ENCODE data around the gene AACS. TPM values are rescaled to one million over a fixed set of nuclear protein-coding genes. Genes with fewer than 3 reads are reported as not detected.
"Not testable (repeated sequence)": the region's sequence is repeated elsewhere in the genome, so short reads cannot be mapped to it uniquely, and the experiment has no call there.

The AACS gene
- total and polyA plus RNA-seq, 3 experiments from 2014 or later: 11.8 to 16.7 (median 16.1) TPM

GRCh38 chr12:125088199-125088598 is 23.0 kb downstream of the AACS start:
- POLR2A ChIA-PET: not testable (repeated sequence)
- H3K36me3 Mint-ChIP-seq: peaks cover 9 to 47% (median 11%) of the 10 kb centered on the region in 3 donors

GRCh38 chr12:125089083-125089482 is 23.8 kb downstream of the AACS start:
- H3K36me3 Mint-ChIP-seq: peaks cover 7 to 48% (median 11%) of the 10 kb centered on the region in 3 donors

More at GRCh38 chr12:125088199-125088598, 23.0 kb downstream of the AACS start:
- H3K36me3 ChIP-seq (ENCODE audit: insufficient read depth, low read length); H3K27me3 Mint-ChIP-seq; H3K9me3 ChIP-seq (ENCODE audit: low read length); DNase-seq; H3K27ac ChIP-seq (ENCODE audit: low read depth, low read length); H3K27ac Mint-ChIP-seq; H3K4me1 Mint-ChIP-seq; H3K4me3 ChIP-seq (ENCODE audit: low read length); H3K4me1 ChIP-seq (ENCODE audit: insufficient read depth, low read length); H3K27me3 ChIP-seq (ENCODE audit: insufficient read depth, low read length, poor library complexity, severe bottlenecking); H3K4me3 Mint-ChIP-seq; H3K9me3 Mint-ChIP-seq: not testable (repeated sequence)
- CTCF ChIA-PET: interaction anchor here (1.0 kb wide), 1 partner anchor 148 kb away, joined by 3 read pairs; no protein-coding TSS in a partner anchor

GRCh38 chr12:125089626-125090025 is 24.4 kb downstream of the AACS start:
- H3K27ac ChIP-seq (ENCODE audit: low read depth, low read length): no peak overlapping the region
- no peaks in the 10 kb centered on the region for H3K9me3 ChIP-seq (ENCODE audit: low read length)
- no peaks in the 10 kb centered on the region for H3K4me1 ChIP-seq (ENCODE audit: insufficient read depth, low read length)
- Mint-ChIP-seq H3K36me3 (peaks cover 7 to 51% (median 11%) of the 10 kb centered on the region in 3 donors), H3K4me1 (no peaks in the 10 kb centered on the region), H3K27ac (no peak overlapping the region), H3K27me3 (no peaks in the 10 kb centered on the region), H3K4me3 (no peak overlapping the region), H3K9me3 (no peaks in the 10 kb centered on the region)
- no peak overlapping the region for H3K4me3 ChIP-seq (ENCODE audit: low read length)
- DNase-seq: no peak
- ChIA-PET POLR2A (no interaction called here), CTCF (no interaction called here)
- no peaks in the 10 kb centered on the region for H3K36me3 ChIP-seq (ENCODE audit: insufficient read depth, low read length)
- H3K27me3 ChIP-seq (ENCODE audit: insufficient read depth, low read length, poor library complexity, severe bottlenecking): no peaks in the 10 kb centered on the region

More at GRCh38 chr12:125089083-125089482, 23.8 kb downstream of the AACS start:
- Histone ChIP-seq H3K36me3 (ENCODE audit: insufficient read depth, low read length) (no peaks in the 10 kb centered on the region), H3K27me3 (ENCODE audit: insufficient read depth, low read length, poor library complexity, severe bottlenecking) (no peaks in the 10 kb centered on the region), H3K4me3 (ENCODE audit: low read length) (no peak overlapping the region), H3K27ac (ENCODE audit: low read depth, low read length) (no peak overlapping the region), H3K4me1 (ENCODE audit: insufficient read depth, low read length) (no peaks in the 10 kb centered on the region), H3K9me3 (ENCODE audit: low read length) (no peaks in the 10 kb centered on the region)
- DNase-seq: peak in 1 of 5 donors; percentile 3
- Mint-ChIP-seq H3K4me3 (no peak overlapping the region), H3K27me3 (no peaks in the 10 kb centered on the region), H3K27ac (peak overlapping the region in 1 of 8 donors; percentile 12), H3K9me3 (no peaks in the 10 kb centered on the region), H3K4me1 (no peaks in the 10 kb centered on the region)
- CTCF ChIA-PET: interaction anchor here (1.0 kb wide), 1 partner anchor 148 kb away, joined by 3 read pairs; no protein-coding TSS in a partner anchor
- POLR2A ChIA-PET: no interaction called here

- POLR2A ChIA-PET: no interaction called here
- H3K9me3 ChIP-seq (ENCODE audit: low read length): no peaks in the 10 kb centered on the region
- H3K4me1 ChIP-seq (ENCODE audit: insufficient read depth, low read length): no peaks in the 10 kb centered on the region
- no peaks in the 10 kb centered on the region for H3K9me3 Mint-ChIP-seq
- no peaks in the 10 kb centered on the region for H3K27me3 ChIP-seq (ENCODE audit: insufficient read depth, low read length, poor library complexity, severe bottlenecking)
- H3K27me3 Mint-ChIP-seq: no peaks in the 10 kb centered on the region
- peaks cover 7 to 51% (median 11%) of the 10 kb centered on the region in 3 donors for H3K36me3 Mint-ChIP-seq
- DNase-seq: no peak
- H3K4me3 ChIP-seq (ENCODE audit: low read length): no peak overlapping the region
- no peak overlapping the region for H3K27ac Mint-ChIP-seq
- no peaks in the 10 kb centered on the region for H3K4me1 Mint-ChIP-seq
- no peak overlapping the region for H3K4me3 Mint-ChIP-seq
- CTCF ChIA-PET: no interaction called here
- no peaks in the 10 kb centered on the region for H3K36me3 ChIP-seq (ENCODE audit: insufficient read depth, low read length)
- no peak overlapping the region for H3K27ac ChIP-seq (ENCODE audit: low read depth, low read length)
Measured at GRCh38 chr12:125090437-125090836, 25.2 kb downstream of the AACS start.

- Mint-ChIP-seq H3K27me3 (no peaks in the 10 kb centered on the region), H3K9me3 (no peaks in the 10 kb centered on the region), H3K27ac (no peak overlapping the region), H3K36me3 (peaks cover 6 to 46% (median 7%) of the 10 kb centered on the region in 3 donors), H3K4me3 (no peak overlapping the region), H3K4me1 (peaks cover 0 to 2% (median 0%) of the 10 kb centered on the region in 3 donors)
- Histone ChIP-seq H3K4me3 (ENCODE audit: low read length) (no peak overlapping the region), H3K4me1 (ENCODE audit: insufficient read depth, low read length) (no peaks in the 10 kb centered on the region), H3K27ac (ENCODE audit: low read depth, low read length) (no peak overlapping the region), H3K36me3 (ENCODE audit: insufficient read depth, low read length) (no peaks in the 10 kb centered on the region), H3K9me3 (ENCODE audit: low read length) (no peaks in the 10 kb centered on the region), H3K27me3 (ENCODE audit: insufficient read depth, low read length, poor library complexity, severe bottlenecking) (no peaks in the 10 kb centered on the region)
- CTCF ChIA-PET: no interaction called here
- no peak for DNase-seq
- POLR2A ChIA-PET: no interaction called here
Measured at GRCh38 chr12:125091401-125091800, 26.2 kb downstream of the AACS start.

GRCh38 chr12:125092108-125092871 is 27.1 kb downstream of the AACS start:
- no peak for DNase-seq
- Histone ChIP-seq H3K4me3 (ENCODE audit: low read length) (no peak overlapping the region), H3K36me3 (ENCODE audit: insufficient read depth, low read length) (no peaks in the 10 kb centered on the region), H3K4me1 (ENCODE audit: insufficient read depth, low read length) (no peaks in the 10 kb centered on the region), H3K9me3 (ENCODE audit: low read length) (no peaks in the 10 kb centered on the region), H3K27ac (ENCODE audit: low read depth, low read length) (no peak overlapping the region), H3K27me3 (ENCODE audit: insufficient read depth, low read length, poor library complexity, severe bottlenecking) (no peaks in the 10 kb centered on the region)
- Mint-ChIP-seq H3K9me3 (no peaks in the 10 kb centered on the region), H3K27me3 (no peaks in the 10 kb centered on the region), H3K27ac (no peak overlapping the region), H3K36me3 (peaks cover 3 to 38% (median 3%) of the 10 kb centered on the region in 3 donors), H3K4me1 (peaks cover 0 to 3% (median 3%) of the 10 kb centered on the region in 3 donors), H3K4me3 (no peak overlapping the region)
- ChIA-PET POLR2A (no interaction called here), CTCF (no interaction called here)

- Mint-ChIP-seq H3K27me3 (no peaks in the 10 kb centered on the region), H3K4me3 (no peak overlapping the region), H3K27ac (peak overlapping the region in 1 of 8 donors; percentile 80), H3K9me3 (no peaks in the 10 kb centered on the region), H3K4me1 (peaks cover 0 to 7% (median 3%) of the 10 kb centered on the region in 3 donors), H3K36me3 (peaks cover 0 to 34% (median 6%) of the 10 kb centered on the region in 3 donors)
- no peaks in the 10 kb centered on the region for H3K27me3 ChIP-seq (ENCODE audit: insufficient read depth, low read length, poor library complexity, severe bottlenecking)
- H3K9me3 ChIP-seq (ENCODE audit: low read length): no peaks in the 10 kb centered on the region
- H3K4me3 ChIP-seq (ENCODE audit: low read length): no peak overlapping the region
- no peak for DNase-seq
- POLR2A ChIA-PET: no interaction called here
- no peaks in the 10 kb centered on the region for H3K4me1 ChIP-seq (ENCODE audit: insufficient read depth, low read length)
- CTCF ChIA-PET: no interaction called here
- H3K36me3 ChIP-seq (ENCODE audit: insufficient read depth, low read length): no peaks in the 10 kb centered on the region
- no peak overlapping the region for H3K27ac ChIP-seq (ENCODE audit: low read depth, low read length)
Measured at GRCh38 chr12:125092872-125093680, 27.8 kb downstream of the AACS start.

GRCh38 chr12:125093681-125094330 is 28.6 kb downstream of the AACS start:
- Mint-ChIP-seq H3K27ac (peak overlapping the region in 1 of 8 donors; percentile 50), H3K9me3 (no peaks in the 10 kb centered on the region), H3K36me3 (peaks cover 0 to 32% (median 6%) of the 10 kb centered on the region in 3 donors), H3K27me3 (no peaks in the 10 kb centered on the region), H3K4me1 (peaks cover 2 to 10% (median 3%) of the 10 kb centered on the region in 3 donors), H3K4me3 (no peak overlapping the region)
- no peaks in the 10 kb centered on the region for H3K27me3 ChIP-seq (ENCODE audit: insufficient read depth, low read length, poor library complexity, severe bottlenecking)
- ChIA-PET POLR2A (no interaction called here), CTCF (no interaction called here)
- no peak for DNase-seq
- H3K36me3 ChIP-seq (ENCODE audit: insufficient read depth, low read length): no peaks in the 10 kb centered on the region
- H3K27ac ChIP-seq (ENCODE audit: low read depth, low read length): no peak overlapping the region
- H3K4me1 ChIP-seq (ENCODE audit: insufficient read depth, low read length): no peaks in the 10 kb centered on the region
- H3K4me3 ChIP-seq (ENCODE audit: low read length): no peak overlapping the region
- no peaks in the 10 kb centered on the region for H3K9me3 ChIP-seq (ENCODE audit: low read length)

Measured in CD8-positive, alpha-beta memory T cell (primary cell).